Mammary epithelial cell (primary cell): Measurements from ENCODE around the gene PARD6G.
"Not testable (repeated sequence)": the region's sequence is repeated elsewhere in the genome, so short reads cannot be mapped to it uniquely, and the experiment has no call there.

Experiments
- EZH2 ChIP-seq: IDR thresholded peaks from 2 replicates; pipeline ENCODE4 v1.6.1; 2012; ENCODE audit warnings: low read length, inconsistent platforms, borderline replicate concordance
- TF ChIP-seq, protein P1 (sequence below), 2 donors: IDR thresholded peaks in 1 of 2; conservative IDR thresholded peaks in 1 of 2; 2 replicates each; pipeline ENCODE4 v1.5.1; 2011 to 2012; ENCODE audit warnings: inconsistent platforms in 2 of 2, low read length in 2 of 2, mild to moderate bottlenecking in 2 of 2, control low read depth in 1 of 2, low read depth in 1 of 2; ENCODE audit not compliant: insufficient read depth in 1 of 2; ENCODE audit errors: extremely low read depth in 1 of 2

DNA sequence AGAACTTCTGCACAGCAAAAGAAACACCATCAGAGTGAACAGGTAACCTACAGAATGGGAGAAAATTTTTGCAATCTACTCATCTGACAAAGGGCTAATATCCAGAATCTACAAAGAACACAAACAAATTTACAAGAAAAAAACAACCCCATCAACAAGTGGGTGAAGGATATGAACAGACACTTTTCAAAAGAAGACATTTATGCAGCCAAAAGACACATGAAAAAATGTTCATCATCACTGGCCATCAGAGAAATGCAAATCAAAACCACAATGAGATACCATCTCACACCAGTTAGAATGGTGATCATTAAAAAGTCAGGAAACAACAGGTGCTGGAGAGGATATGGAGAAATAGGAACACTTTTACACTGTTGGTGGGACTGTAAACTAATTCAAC lies 9.8 kb downstream of the PARD6G start:
- TF ChIP-seq, protein P1, sequence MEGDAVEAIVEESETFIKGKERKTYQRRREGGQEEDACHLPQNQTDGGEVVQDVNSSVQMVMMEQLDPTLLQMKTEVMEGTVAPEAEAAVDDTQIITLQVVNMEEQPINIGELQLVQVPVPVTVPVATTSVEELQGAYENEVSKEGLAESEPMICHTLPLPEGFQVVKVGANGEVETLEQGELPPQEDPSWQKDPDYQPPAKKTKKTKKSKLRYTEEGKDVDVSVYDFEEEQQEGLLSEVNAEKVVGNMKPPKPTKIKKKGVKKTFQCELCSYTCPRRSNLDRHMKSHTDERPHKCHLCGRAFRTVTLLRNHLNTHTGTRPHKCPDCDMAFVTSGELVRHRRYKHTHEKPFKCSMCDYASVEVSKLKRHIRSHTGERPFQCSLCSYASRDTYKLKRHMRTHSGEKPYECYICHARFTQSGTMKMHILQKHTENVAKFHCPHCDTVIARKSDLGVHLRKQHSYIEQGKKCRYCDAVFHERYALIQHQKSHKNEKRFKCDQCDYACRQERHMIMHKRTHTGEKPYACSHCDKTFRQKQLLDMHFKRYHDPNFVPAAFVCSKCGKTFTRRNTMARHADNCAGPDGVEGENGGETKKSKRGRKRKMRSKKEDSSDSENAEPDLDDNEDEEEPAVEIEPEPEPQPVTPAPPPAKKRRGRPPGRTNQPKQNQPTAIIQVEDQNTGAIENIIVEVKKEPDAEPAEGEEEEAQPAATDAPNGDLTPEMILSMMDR (conservative IDR thresholded peaks at IDR 0.05 in 1 of 2, IDR thresholded peaks at IDR 0.05 in 1 of 2; ENCODE audit: extremely low read depth in 1 of 2, insufficient read depth in 1 of 2, low read depth in 1 of 2, low read length in 2 of 2), result not testable (repeated sequence)
- not testable (repeated sequence) for TF ChIP-seq EZH2
